HepG2 (cell line): ENCODE data around the gene AFDN. TPM values are rescaled to one million over a fixed set of nuclear protein-coding genes. Genes with fewer than 3 reads are reported as not detected.

Experiments used
- CBX5 ChIP-seq: sonication (generic); formaldehyde crosslinking; IDR thresholded peaks from 2 replicates; pipeline ENCODE4 v1.4.0; 2020; ENCODE audit warnings: missing genetic modification reagents, borderline replicate concordance
- HBP1 ChIP-seq: IDR thresholded peaks from 2 replicates; pipeline ENCODE4 v1.6.1; 2016; ENCODE audit warnings: low read depth, control low read depth
- IRF9 ChIP-seq: sonication (generic); formaldehyde crosslinking; IDR thresholded peaks from 2 replicates; pipeline ENCODE4 v1.8.0; 2022; ENCODE audit warnings: missing genetic modification reagents, mild to moderate bottlenecking, borderline replicate concordance
- KMT2A ChIP-seq: sonication (generic); formaldehyde crosslinking; IDR thresholded peaks from 2 replicates; pipeline ENCODE4 v1.4.0; 2020; ENCODE audit warnings: missing genetic modification reagents
- MAFF ChIP-seq: IDR thresholded peaks from 2 replicates; pipeline ENCODE4 v1.6.1; 2011; ENCODE audit warnings: low read depth, low read length, improper control_type of control experiment
- NRL ChIP-seq: sonication (generic); formaldehyde crosslinking; IDR thresholded peaks from 2 replicates; pipeline ENCODE4 v1.5.0; 2020; ENCODE audit warnings: missing genetic modification reagents, mild to moderate bottlenecking, moderate library complexity, borderline replicate concordance
- PRMT3 ChIP-seq: sonication (generic); formaldehyde crosslinking; IDR thresholded peaks from 2 replicates; pipeline ENCODE4 v1.8.1; 2022; ENCODE audit warnings: low read depth, mild to moderate bottlenecking, moderate library complexity, missing genetic modification reagents, borderline replicate concordance
- ZFP90 ChIP-seq: sonication (generic); formaldehyde crosslinking; IDR thresholded peaks from 2 replicates; pipeline ENCODE4 v1.8.0; 2022; ENCODE audit warnings: missing genetic modification reagents, mild to moderate bottlenecking, inconsistent platforms, borderline replicate concordance
- ZNF576 ChIP-seq: sonication (generic); formaldehyde crosslinking; IDR thresholded peaks from 2 replicates; pipeline ENCODE4 v1.4.0; 2020; ENCODE audit warnings: mild to moderate bottlenecking, missing genetic modification reagents
- polyA plus RNA-seq, 8 experiments: library from polyadenylated mRNA; depleted of rRNA in 3 of 8; stranded (reverse) in 7 of 8; unstranded in 1 of 8; fragments of >200 nt; fragmentation: Illumina TruSeq in 4 of 8; extraction: Trizol in 4 of 8; gene quantifications; 2 replicates each; pipeline versions ENCODE4 v1.2.1 to v1.2.3, GENCODE V29; 2011 to 2016; ENCODE audit warnings: low read depth in 4 of 8, missing spikeins in 1 of 8, mixed read lengths in 1 of 8; ENCODE audit not compliant: insufficient read depth in 1 of 8
- total RNA-seq, 5 experiments: library from RNA; depleted of rRNA; stranded (reverse); fragments of >200 nt; fragmentation: Illumina TruSeq; extraction: Trizol; gene quantifications; 2 replicates each; pipeline ENCODE4 v1.2.3, GENCODE V29; 2016; ENCODE audit warnings: low read depth in 1 of 5
- TF ChIP-seq, protein P1 (sequence below): sonication (generic); formaldehyde crosslinking; IDR thresholded peaks from 2 replicates; pipeline ENCODE4 v1.4.0; 2020; ENCODE audit warnings: missing genetic modification reagents
- TF ChIP-seq, protein P2 (sequence below): sonication (generic); formaldehyde crosslinking; IDR thresholded peaks from 2 replicates; pipeline ENCODE4 v1.8.1; 2023; ENCODE audit warnings: missing genetic modification reagents, mild to moderate bottlenecking, borderline replicate concordance
- TF ChIP-seq, protein P3 (sequence below): sonication (generic); formaldehyde crosslinking; IDR thresholded peaks from 2 replicates; pipeline ENCODE4 v1.5.0; 2020; ENCODE audit warnings: mild to moderate bottlenecking, missing genetic modification reagents
- TF ChIP-seq, protein P4 (sequence below): sonication (generic); formaldehyde crosslinking; IDR thresholded peaks from 2 replicates; pipeline ENCODE4 v1.9.0; 2022; ENCODE audit warnings: low read depth, missing genetic modification reagents
- TF ChIP-seq, protein P5 (sequence below): sonication (generic); formaldehyde crosslinking; IDR thresholded peaks from 2 replicates; pipeline ENCODE4 v1.8.1; 2023; ENCODE audit warnings: mild to moderate bottlenecking, missing genetic modification reagents

Gene AFDN
- total and polyA plus RNA-seq, 2 of the 13 experiments (the other 11 are each of a cell fraction or from before 2014, with no cell fraction given): 136 to 151 TPM

DNA sequence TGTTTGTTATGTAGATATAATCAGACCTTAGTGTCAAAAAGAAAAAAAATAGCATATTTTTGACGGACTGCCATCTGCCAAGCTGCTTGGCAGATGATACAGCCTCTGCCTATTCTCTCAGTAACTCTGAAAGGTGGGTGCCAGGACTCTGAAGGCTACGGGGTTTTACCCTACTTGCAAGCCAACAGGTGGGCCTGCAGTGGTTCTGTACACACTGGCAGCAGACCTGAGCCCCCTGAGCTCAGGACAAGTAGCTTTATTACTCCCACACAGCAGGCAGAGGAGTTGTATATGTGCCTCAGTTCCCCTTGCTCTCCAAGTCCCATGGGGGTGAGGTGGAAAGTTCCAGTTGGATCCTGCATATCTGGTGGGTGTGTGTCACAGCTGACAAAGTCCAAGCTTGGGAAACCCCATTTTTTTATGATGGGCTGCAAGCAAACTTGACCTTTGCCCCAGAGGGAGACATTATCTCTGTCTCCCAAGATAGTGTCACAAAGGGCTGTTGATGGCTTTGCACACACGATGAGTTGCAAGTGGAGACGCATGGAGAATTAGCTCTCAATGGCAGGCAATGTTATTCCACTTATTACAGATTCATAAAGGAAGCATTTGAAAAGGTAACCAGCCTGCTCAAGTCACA, 20.5 kb upstream of the AFDN start (continued):
- TF ChIP-seq, protein P1, sequence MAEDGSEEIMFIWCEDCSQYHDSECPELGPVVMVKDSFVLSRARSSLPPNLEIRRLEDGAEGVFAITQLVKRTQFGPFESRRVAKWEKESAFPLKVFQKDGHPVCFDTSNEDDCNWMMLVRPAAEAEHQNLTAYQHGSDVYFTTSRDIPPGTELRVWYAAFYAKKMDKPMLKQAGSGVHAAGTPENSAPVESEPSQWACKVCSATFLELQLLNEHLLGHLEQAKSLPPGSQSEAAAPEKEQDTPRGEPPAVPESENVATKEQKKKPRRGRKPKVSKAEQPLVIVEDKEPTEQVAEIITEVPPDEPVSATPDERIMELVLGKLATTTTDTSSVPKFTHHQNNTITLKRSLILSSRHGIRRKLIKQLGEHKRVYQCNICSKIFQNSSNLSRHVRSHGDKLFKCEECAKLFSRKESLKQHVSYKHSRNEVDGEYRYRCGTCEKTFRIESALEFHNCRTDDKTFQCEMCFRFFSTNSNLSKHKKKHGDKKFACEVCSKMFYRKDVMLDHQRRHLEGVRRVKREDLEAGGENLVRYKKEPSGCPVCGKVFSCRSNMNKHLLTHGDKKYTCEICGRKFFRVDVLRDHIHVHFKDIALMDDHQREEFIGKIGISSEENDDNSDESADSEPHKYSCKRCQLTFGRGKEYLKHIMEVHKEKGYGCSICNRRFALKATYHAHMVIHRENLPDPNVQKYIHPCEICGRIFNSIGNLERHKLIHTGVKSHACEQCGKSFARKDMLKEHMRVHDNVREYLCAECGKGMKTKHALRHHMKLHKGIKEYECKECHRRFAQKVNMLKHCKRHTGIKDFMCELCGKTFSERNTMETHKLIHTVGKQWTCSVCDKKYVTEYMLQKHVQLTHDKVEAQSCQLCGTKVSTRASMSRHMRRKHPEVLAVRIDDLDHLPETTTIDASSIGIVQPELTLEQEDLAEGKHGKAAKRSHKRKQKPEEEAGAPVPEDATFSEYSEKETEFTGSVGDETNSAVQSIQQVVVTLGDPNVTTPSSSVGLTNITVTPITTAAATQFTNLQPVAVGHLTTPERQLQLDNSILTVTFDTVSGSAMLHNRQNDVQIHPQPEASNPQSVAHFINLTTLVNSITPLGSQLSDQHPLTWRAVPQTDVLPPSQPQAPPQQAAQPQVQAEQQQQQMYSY: 0 out of 2 replicates have a peak, but pooled peaks have one; percentile 21
- no peak for TF ChIP-seq NRL (CRISPR knock-in tag)
- TF ChIP-seq KMT2A (CRISPR knock-in tag): peak; percentile 65; the same call in 1 of the 2 replicates
- TF ChIP-seq, protein P2, sequence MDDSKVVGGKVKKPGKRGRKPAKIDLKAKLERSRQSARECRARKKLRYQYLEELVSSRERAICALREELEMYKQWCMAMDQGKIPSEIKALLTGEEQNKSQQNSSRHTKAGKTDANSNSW (CRISPR knock-in tag): no peak
- TF ChIP-seq, protein P3, sequence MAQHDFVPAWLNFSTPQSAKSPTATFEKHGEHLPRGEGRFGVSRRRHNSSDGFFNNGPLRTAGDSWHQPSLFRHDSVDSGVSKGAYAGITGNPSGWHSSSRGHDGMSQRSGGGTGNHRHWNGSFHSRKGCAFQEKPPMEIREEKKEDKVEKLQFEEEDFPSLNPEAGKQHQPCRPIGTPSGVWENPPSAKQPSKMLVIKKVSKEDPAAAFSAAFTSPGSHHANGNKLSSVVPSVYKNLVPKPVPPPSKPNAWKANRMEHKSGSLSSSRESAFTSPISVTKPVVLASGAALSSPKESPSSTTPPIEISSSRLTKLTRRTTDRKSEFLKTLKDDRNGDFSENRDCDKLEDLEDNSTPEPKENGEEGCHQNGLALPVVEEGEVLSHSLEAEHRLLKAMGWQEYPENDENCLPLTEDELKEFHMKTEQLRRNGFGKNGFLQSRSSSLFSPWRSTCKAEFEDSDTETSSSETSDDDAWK (CRISPR knock-in tag): no peak
- TF ChIP-seq ZFP90 (CRISPR knock-in tag): 0 out of 2 replicates have a peak, but pooled peaks have one; percentile 24
- TF ChIP-seq IRF9: no peak
- TF ChIP-seq HBP1: no peak; the same call in 1 of the 2 replicates
- TF ChIP-seq PRMT3 (CRISPR knock-in tag): no peak
- TF ChIP-seq, protein P4, sequence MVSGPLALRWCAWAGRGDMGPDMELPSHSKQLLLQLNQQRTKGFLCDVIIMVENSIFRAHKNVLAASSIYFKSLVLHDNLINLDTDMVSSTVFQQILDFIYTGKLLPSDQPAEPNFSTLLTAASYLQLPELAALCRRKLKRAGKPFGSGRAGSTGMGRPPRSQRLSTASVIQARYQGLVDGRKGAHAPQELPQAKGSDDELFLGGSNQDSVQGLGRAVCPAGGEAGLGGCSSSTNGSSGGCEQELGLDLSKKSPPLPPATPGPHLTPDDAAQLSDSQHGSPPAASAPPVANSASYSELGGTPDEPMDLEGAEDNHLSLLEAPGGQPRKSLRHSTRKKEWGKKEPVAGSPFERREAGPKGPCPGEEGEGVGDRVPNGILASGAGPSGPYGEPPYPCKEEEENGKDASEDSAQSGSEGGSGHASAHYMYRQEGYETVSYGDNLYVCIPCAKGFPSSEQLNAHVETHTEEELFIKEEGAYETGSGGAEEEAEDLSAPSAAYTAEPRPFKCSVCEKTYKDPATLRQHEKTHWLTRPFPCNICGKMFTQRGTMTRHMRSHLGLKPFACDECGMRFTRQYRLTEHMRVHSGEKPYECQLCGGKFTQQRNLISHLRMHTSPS (CRISPR knock-in tag): no peak
- TF ChIP-seq, protein P5, sequence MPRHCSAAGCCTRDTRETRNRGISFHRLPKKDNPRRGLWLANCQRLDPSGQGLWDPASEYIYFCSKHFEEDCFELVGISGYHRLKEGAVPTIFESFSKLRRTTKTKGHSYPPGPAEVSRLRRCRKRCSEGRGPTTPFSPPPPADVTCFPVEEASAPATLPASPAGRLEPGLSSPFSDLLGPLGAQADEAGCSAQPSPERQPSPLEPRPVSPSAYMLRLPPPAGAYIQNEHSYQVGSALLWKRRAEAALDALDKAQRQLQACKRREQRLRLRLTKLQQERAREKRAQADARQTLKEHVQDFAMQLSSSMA (CRISPR knock-in tag): no peak
- TF ChIP-seq ZNF576: 0 out of 2 replicates have a peak, but pooled peaks have one; percentile 33
- TF ChIP-seq MAFF: no peak
- TF ChIP-seq CBX5 (CRISPR knock-in tag): peak; percentile 76; the same call in 1 of the 2 replicates
